ENCODE data around the gene DNAH2.

DNAH2 gene

DNA sequence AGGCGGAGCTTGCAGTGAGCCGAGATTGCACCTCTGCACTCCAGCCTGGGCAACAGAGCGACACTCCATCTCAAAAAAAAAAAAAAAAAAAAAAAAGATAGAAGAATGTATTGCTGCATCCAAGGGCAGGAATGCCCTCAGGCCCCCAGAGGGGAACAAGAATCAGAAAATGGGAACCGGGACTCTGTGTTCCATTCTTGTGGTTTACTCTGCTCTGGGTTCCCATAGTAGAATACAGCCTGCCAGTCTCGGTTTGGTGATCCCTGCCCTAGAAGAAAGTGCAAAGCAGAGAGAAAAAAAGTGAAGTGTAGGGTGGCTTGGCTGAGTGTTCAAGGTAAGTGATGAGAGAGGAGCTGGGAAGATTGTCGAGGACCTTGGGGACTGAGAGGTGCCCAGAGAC is 89.0 kb downstream of the DNAH2 start (continued):
- no peak for TF ChIP-seq ZNF610 (tag by site-specific recombination; IDR thresholded peaks at IDR 0.05; ENCODE audit: borderline replicate concordance)
- TF ChIP-seq ZSCAN23 (tag by site-specific recombination; IDR thresholded peaks at IDR 0.05), result no peak
- TF ChIP-seq ZFP69B (tag by site-specific recombination; IDR thresholded peaks at IDR 0.05), result no peak
- no peak for TF ChIP-seq FEZF1 (tag by site-specific recombination; IDR thresholded peaks at IDR 0.05)

DNA sequence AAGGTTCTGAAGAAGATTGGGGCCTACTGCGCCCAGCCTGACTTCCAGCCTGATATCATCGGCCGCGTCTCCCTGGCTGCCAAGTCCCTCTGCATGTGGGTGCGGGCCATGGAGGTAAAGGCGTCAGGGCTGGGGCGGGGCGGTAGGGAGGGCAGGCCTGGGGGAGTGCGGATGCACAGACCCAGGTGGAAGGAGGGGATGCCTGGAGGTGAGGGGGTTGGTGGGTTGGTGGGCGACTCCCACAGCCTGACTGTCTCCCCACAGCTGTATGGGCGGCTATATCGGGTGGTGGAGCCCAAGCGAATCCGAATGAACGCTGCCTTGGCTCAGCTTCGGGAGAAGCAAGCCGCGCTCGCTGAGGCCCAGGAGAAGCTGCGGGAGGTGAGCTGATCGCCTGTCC is 89.7 kb downstream of the DNAH2 start:
- Histone ChIP-seq H3K36me3 (ENCODE audit: control insufficient read depth in 2 of 2, insufficient read depth in 1 of 2, low read length in 2 of 2) (no peaks in the 10 kb centered on the region), H3K4me3 (ENCODE audit: low read depth, low read length) (no peak overlapping the region), H3K9me3 (ENCODE audit: control insufficient read depth, insufficient read depth, low read depth, low read length) (no peaks in the 10 kb centered on the region), H3K4me1 (ENCODE audit: control insufficient read depth, insufficient read depth, low read length) (no peaks in the 10 kb centered on the region), H3K27ac (ENCODE audit: extremely low read depth, low read depth, low read length) (no peak overlapping the region)
- ChIA-PET POLR2A (no interaction called here), CTCF (no interaction called here)
- TF ChIP-seq, protein P1, sequence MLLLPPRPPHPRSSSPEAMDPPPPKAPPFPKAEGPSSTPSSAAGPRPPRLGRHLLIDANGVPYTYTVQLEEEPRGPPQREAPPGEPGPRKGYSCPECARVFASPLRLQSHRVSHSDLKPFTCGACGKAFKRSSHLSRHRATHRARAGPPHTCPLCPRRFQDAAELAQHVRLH (tag by site-specific recombination; IDR thresholded peaks at IDR 0.05), result no peak
- TF ChIP-seq SCRT2 (tag by site-specific recombination; IDR thresholded peaks at IDR 0.05), result no peak
- TF ChIP-seq ZFHX2 (tag by site-specific recombination; conservative IDR thresholded peaks at IDR 0.05), result peak; percentile 48
- peak; percentile 71 for TF ChIP-seq EGR2 (tag by site-specific recombination; IDR thresholded peaks at IDR 0.05; ENCODE audit: low read depth)

DNA sequence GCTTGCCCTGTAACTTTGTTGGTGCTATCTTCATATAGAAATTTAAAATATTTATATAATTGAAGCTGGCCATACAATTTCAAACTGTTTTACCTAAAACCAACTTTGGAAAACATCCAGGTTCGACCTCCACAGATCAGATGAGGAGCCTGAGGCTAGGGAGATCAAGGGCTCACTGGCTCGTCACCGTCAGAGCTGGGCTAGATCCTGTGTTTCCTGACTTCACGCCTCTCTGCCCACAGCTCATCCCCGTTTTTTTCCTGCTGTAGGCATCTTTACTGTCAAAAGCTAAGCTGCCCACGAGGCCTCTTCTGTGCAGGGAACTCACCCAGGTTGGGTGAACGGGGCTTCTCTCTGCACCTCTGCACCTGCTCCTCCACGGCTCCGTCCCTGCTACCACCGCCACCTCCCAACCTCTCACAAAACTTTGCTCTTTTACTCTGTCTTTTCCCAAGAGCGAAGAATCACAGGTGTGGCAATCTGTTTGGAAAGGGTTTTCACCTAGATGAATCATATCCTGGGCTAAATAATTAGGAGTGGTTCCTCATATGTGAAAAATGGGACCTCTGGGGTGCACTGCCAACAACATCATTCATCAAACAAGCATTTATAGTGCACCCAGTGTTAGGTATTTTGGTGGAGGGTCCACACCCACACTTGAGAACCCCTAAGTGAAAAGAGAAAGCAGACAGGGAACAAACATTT is 91.7 kb downstream of the DNAH2 start:
- no peak overlapping the region for H3K4me3 ChIP-seq (ENCODE audit: low read depth, low read length)
- CTCF ChIA-PET, result interaction anchor here (0.6 to 0.8 kb wide), 2 partner anchors 232 to 344 kb away, joined by 3 to 4 read pairs; no protein-coding TSS in a partner anchor
- TF ChIP-seq HOXD13 (CRISPR knock-in tag; IDR thresholded peaks at IDR 0.05; ENCODE audit: borderline replicate concordance), result no peak
- TF ChIP-seq, protein P2, sequence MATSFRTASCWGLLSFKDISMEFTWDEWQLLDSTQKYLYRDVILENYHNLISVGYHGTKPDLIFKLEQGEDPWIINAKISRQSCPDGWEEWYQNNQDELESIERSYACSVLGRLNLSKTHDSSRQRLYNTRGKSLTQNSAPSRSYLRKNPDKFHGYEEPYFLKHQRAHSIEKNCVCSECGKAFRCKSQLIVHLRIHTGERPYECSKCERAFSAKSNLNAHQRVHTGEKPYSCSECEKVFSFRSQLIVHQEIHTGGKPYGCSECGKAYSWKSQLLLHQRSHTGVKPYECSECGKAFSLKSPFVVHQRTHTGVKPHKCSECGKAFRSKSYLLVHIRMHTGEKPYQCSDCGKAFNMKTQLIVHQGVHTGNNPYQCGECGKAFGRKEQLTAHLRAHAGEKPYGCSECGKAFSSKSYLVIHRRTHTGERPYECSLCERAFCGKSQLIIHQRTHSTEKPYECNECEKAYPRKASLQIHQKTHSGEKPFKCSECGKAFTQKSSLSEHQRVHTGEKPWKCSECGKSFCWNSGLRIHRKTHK (tag by site-specific recombination; IDR thresholded peaks at IDR 0.05), result no peak
- TF ChIP-seq, protein P3, sequence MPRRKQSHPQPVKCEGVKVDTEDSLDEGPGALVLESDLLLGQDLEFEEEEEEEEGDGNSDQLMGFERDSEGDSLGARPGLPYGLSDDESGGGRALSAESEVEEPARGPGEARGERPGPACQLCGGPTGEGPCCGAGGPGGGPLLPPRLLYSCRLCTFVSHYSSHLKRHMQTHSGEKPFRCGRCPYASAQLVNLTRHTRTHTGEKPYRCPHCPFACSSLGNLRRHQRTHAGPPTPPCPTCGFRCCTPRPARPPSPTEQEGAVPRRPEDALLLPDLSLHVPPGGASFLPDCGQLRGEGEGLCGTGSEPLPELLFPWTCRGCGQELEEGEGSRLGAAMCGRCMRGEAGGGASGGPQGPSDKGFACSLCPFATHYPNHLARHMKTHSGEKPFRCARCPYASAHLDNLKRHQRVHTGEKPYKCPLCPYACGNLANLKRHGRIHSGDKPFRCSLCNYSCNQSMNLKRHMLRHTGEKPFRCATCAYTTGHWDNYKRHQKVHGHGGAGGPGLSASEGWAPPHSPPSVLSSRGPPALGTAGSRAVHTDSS (tag by site-specific recombination; IDR thresholded peaks at IDR 0.05), result no peak
- no peak for TF ChIP-seq ZNF629 (tag by site-specific recombination; IDR thresholded peaks at IDR 0.05)
- TF ChIP-seq ZNF548 (tag by site-specific recombination; IDR thresholded peaks at IDR 0.05), result no peak
- no peak for TF ChIP-seq KLF16 (tag by site-specific recombination; IDR thresholded peaks at IDR 0.05)
- TF ChIP-seq GLIS2 (tag by site-specific recombination; IDR thresholded peaks at IDR 0.05), result no peak
- TF ChIP-seq, protein P4, sequence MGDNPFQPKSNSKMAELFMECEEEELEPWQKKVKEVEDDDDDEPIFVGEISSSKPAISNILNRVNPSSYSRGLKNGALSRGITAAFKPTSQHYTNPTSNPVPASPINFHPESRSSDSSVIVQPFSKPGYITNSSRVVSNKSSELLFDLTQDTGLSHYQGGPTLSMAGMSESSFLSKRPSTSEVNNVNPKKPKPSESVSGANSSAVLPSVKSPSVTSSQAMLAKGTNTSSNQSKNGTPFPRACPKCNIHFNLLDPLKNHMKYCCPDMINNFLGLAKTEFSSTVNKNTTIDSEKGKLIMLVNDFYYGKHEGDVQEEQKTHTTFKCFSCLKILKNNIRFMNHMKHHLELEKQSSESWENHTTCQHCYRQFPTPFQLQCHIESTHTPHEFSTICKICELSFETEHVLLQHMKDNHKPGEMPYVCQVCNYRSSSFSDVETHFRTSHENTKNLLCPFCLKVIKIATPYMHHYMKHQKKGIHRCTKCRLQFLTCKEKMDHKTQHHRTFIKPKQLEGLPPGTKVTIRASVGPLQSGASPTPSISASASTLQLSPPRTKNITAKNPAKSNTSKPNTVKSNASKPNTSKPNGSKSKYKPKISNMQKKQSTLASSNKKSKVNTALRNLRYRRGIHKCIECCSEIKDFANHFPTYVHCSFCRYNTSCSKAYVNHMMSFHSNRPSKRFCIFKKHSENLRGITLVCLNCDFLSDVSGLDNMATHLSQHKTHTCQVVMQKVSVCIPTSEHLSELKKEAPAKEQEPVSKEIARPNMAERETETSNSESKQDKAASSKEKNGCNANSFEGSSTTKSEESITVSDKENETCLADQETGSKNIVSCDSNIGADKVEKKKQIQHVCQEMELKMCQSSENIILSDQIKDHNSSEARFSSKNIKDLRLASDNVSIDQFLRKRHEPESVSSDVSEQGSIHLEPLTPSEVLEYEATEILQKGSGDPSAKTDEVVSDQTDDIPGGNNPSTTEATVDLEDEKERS (tag by site-specific recombination; IDR thresholded peaks at IDR 0.05), result no peak
- TF ChIP-seq SP7 (tag by site-specific recombination; IDR thresholded peaks at IDR 0.05), result no peak
- no peak for TF ChIP-seq SCRT1 (tag by site-specific recombination; IDR thresholded peaks at IDR 0.05; ENCODE audit: borderline replicate concordance)
- TF ChIP-seq ZNF560 (tag by site-specific recombination; IDR thresholded peaks at IDR 0.05; ENCODE audit: borderline replicate concordance), result no peak
- no peak for TF ChIP-seq ZNF133 (tag by site-specific recombination; IDR thresholded peaks at IDR 0.05)
- TF ChIP-seq, protein P5, sequence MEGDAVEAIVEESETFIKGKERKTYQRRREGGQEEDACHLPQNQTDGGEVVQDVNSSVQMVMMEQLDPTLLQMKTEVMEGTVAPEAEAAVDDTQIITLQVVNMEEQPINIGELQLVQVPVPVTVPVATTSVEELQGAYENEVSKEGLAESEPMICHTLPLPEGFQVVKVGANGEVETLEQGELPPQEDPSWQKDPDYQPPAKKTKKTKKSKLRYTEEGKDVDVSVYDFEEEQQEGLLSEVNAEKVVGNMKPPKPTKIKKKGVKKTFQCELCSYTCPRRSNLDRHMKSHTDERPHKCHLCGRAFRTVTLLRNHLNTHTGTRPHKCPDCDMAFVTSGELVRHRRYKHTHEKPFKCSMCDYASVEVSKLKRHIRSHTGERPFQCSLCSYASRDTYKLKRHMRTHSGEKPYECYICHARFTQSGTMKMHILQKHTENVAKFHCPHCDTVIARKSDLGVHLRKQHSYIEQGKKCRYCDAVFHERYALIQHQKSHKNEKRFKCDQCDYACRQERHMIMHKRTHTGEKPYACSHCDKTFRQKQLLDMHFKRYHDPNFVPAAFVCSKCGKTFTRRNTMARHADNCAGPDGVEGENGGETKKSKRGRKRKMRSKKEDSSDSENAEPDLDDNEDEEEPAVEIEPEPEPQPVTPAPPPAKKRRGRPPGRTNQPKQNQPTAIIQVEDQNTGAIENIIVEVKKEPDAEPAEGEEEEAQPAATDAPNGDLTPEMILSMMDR (tag by site-specific recombination; IDR thresholded peaks at IDR 0.05), result no peak
- TF ChIP-seq ZNF174 (tag by site-specific recombination; IDR thresholded peaks at IDR 0.05), result no peak

More for the DNA sequence above, 91.7 kb downstream of the DNAH2 start:
- no peaks in the 10 kb centered on the region for H3K4me1 ChIP-seq (ENCODE audit: control insufficient read depth, insufficient read depth, low read length)
- H3K27ac ChIP-seq (ENCODE audit: extremely low read depth, low read depth, low read length), result no peak overlapping the region
- POLR2A ChIA-PET, result interaction anchor here (0.6 kb wide), 1 partner anchor 8 kb away, joined by 3 read pairs; no protein-coding TSS in a partner anchor
- no peaks in the 10 kb centered on the region for H3K36me3 ChIP-seq (ENCODE audit: control insufficient read depth in 2 of 2, insufficient read depth in 1 of 2, low read length in 2 of 2)
- no peaks in the 10 kb centered on the region for H3K9me3 ChIP-seq (ENCODE audit: control insufficient read depth, insufficient read depth, low read depth, low read length)

All from HEK293 (cell line).